Liver (tissue), 9 donors: ENCODE results near the gene BAK1. TPM values are rescaled to one million over a fixed set of nuclear protein-coding genes. Genes with fewer than 3 reads are reported as not detected.

Source experiments
- DNase-seq: peaks from one replicate; pipeline ENCODE4 v3.0.0-alpha.2; 2017; ENCODE audit warnings: low spot score
- H3K27ac ChIP-seq, 2 donors: one replicate each; pipeline ENCODE4 v1.7.0; 2013; ENCODE audit warnings: inconsistent platforms in 2 of 2, low read length in 2 of 2, control low read depth in 1 of 2, low read depth in 1 of 2, mild to moderate bottlenecking in 1 of 2
- H3K27me3 ChIP-seq, 4 donors: one replicate each; pipeline versions ENCODE4 v1.6.1 to v1.7.0; 2013; ENCODE audit warnings: low read length in 3 of 4, inconsistent platforms in 1 of 4, mild to moderate bottlenecking in 1 of 4, moderate library complexity in 1 of 4; ENCODE audit not compliant: control insufficient read depth in 4 of 4, insufficient read depth in 4 of 4
- H3K36me3 ChIP-seq, 4 donors: one replicate each; pipeline versions ENCODE4 v1.6.1 to v1.7.0; 2013; ENCODE audit warnings: low read length in 3 of 4, mild to moderate bottlenecking in 3 of 4, low read depth in 1 of 4, moderate library complexity in 1 of 4; ENCODE audit not compliant: control insufficient read depth in 4 of 4, insufficient read depth in 3 of 4
- H3K4me1 ChIP-seq, 4 donors: one replicate each; pipeline versions ENCODE4 v1.6.1 to v1.7.0; 2013; ENCODE audit warnings: low read length in 3 of 4, mild to moderate bottlenecking in 3 of 4, moderate library complexity in 1 of 4; ENCODE audit not compliant: control insufficient read depth in 4 of 4, insufficient read depth in 4 of 4
- H3K4me3 ChIP-seq, 3 donors: one replicate each; pipeline versions ENCODE4 v1.6.1 to v1.7.0; 2013; ENCODE audit warnings: low read length in 3 of 3, control low read depth in 1 of 3, low read depth in 1 of 3, mild to moderate bottlenecking in 1 of 3
- H3K9ac ChIP-seq, 2 donors: one replicate each; pipeline ENCODE4 v1.7.0; 2013; ENCODE audit warnings: low read length in 2 of 2, mild to moderate bottlenecking in 2 of 2, moderate library complexity in 2 of 2, control low read depth in 1 of 2, low read depth in 1 of 2
- H3K9me3 ChIP-seq, 4 donors: one replicate each; pipeline versions ENCODE4 v1.6.1 to v1.7.0; 2013; ENCODE audit warnings: low read length in 3 of 4; ENCODE audit not compliant: control insufficient read depth in 4 of 4
- EGR1 ChIP-seq, 2 donors: IDR thresholded peaks; 2 replicates each; pipeline ENCODE4 v1.6.1; 2016 to 2018; ENCODE audit warnings: antibody characterized with exemption in 2 of 2, low read depth in 2 of 2
- FOXA1 ChIP-seq: IDR thresholded peaks from 2 replicates; pipeline ENCODE4 v1.6.1; 2016; ENCODE audit warnings: antibody characterized with exemption
- FOXA2 ChIP-seq: IDR thresholded peaks from 2 replicates; pipeline ENCODE4 v1.6.1; 2016; ENCODE audit warnings: antibody characterized with exemption
- HNF4A ChIP-seq, 2 donors: conservative IDR thresholded peaks; 2 replicates each; pipeline ENCODE4 v1.6.1; 2016; ENCODE audit warnings: antibody characterized with exemption in 2 of 2, mild to moderate bottlenecking in 2 of 2
- HNF4G ChIP-seq: IDR thresholded peaks from 2 replicates; pipeline ENCODE4 v1.6.1; 2016; ENCODE audit warnings: antibody characterized with exemption
- JUND ChIP-seq, 2 donors: IDR thresholded peaks; 2 replicates each; pipeline ENCODE4 v1.6.1; 2016; ENCODE audit warnings: antibody characterized with exemption in 2 of 2
- NR2F2 ChIP-seq: IDR thresholded peaks from 2 replicates; pipeline ENCODE4 v1.6.1; 2016; ENCODE audit warnings: antibody characterized with exemption
- RAD21 ChIP-seq, 2 donors: IDR thresholded peaks; 2 replicates each; pipeline ENCODE4 v1.6.1; 2016; ENCODE audit warnings: antibody characterized with exemption in 2 of 2, mild to moderate bottlenecking in 2 of 2
- RXRA ChIP-seq, 2 donors: IDR thresholded peaks; 2 replicates each; pipeline ENCODE4 v1.6.1; 2017 to 2018; ENCODE audit warnings: antibody characterized with exemption in 2 of 2, mild to moderate bottlenecking in 1 of 2
- SP1 ChIP-seq: IDR thresholded peaks from 2 replicates; pipeline ENCODE4 v1.6.1; 2018; ENCODE audit warnings: antibody characterized with exemption, mild to moderate bottlenecking
- TAF1 ChIP-seq: conservative IDR thresholded peaks from 2 replicates; pipeline ENCODE4 v1.6.1; 2016; ENCODE audit warnings: antibody characterized with exemption, mild to moderate bottlenecking
- WGBS: extraction: QIAGEN DNeasy Blood & Tissue Kit; methylation state at CpG from one replicate; pipeline ENCODE4 v1.1.7; 2013; 5-methylcytosine and 5-hydroxymethylcytosine counted together
- polyA plus RNA-seq, 2 donors: library from polyadenylated mRNA; stranded (reverse) in 1 of 2; unstranded in 1 of 2; fragments of 200-250 nt in 1 of 2; fragments of >200 nt in 1 of 2; fragmentation: Nextera tagmentation in 1 of 2; extraction: Ambion mirVana in 1 of 2; gene quantifications; one replicate each; pipeline versions ENCODE4 v1.2.1 to v1.2.3, GENCODE V29; 2013 to 2015
- total RNA-seq, 2 donors: library from RNA; depleted of rRNA; stranded (reverse); fragments of >200 nt; gene quantifications; one replicate each; pipeline ENCODE4 v1.2.3, GENCODE V29; 2014
- TF ChIP-seq, protein P1 (sequence below): IDR thresholded peaks from 2 replicates; pipeline ENCODE4 v1.6.1; 2016; ENCODE audit warnings: antibody characterized with exemption
- TF ChIP-seq, protein P2 (sequence below): IDR thresholded peaks from 2 replicates; pipeline ENCODE4 v1.6.1; 2016; ENCODE audit warnings: antibody characterized with exemption
- TF ChIP-seq, protein P3 (sequence below): IDR thresholded peaks from 2 replicates; pipeline ENCODE4 v1.6.1; 2016; ENCODE audit warnings: antibody characterized with exemption
- TF ChIP-seq, protein P4 (sequence below): IDR thresholded peaks from 2 replicates; pipeline ENCODE4 v1.6.1; 2016; ENCODE audit warnings: antibody characterized with exemption, mild to moderate bottlenecking
- donor health status: healthy.
- donor health status: healthy.
- donor health status: healthy.
- donor health status: healthy.
- donor health status: healthy.

The BAK1 gene
- total and polyA plus RNA-seq, 4 donors = 2.4 to 8.7 (median 5.3) TPM

DNA sequence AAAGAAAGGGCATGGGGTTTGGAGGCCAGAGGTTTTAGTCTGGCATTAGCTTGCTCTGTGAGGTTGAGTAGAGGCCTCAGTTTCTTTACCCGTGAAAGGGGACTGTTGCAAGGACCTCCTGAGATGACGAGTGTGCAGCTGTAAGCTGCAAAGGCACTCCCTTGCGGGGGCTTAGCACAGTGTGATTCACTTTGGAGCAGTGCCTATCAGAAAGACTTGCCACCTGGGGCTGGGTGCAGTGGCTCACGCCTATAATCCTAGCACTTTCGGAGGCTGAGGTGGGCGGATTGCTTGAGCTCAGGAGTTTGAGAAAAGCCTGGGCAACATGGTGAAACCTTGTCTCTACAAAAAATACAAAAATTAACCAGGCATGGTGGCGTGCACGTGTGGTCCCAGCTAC is 7.5 kb upstream of the BAK1 start:
- WGBS = 93% methylated on average over 8 of the region's 8 CpGs
- Histone ChIP-seq H3K36me3 (no peaks in the 10 kb centered on the region), H3K4me3 (no peak overlapping the region), H3K27me3 (no peaks in the 10 kb centered on the region), H3K4me1 (peaks cover 0 to 5% (median 2%) of the 10 kb centered on the region in 4 donors), H3K9ac (no peak overlapping the region), H3K9me3 (no peaks in the 10 kb centered on the region), H3K27ac (no peak overlapping the region)
- TF ChIP-seq TAF1 (no peak), RAD21 (IDR thresholded peaks at IDR 0.05) (no peak), HNF4A (conservative IDR thresholded peaks at IDR 0.05) (no peak), RXRA (IDR thresholded peaks at IDR 0.05) (no peak), JUND (IDR thresholded peaks at IDR 0.05) (no peak), NR2F2 (no peak), SP1 (no peak), HNF4G (no peak), FOXA2 (no peak)
- TF ChIP-seq, protein P1, sequence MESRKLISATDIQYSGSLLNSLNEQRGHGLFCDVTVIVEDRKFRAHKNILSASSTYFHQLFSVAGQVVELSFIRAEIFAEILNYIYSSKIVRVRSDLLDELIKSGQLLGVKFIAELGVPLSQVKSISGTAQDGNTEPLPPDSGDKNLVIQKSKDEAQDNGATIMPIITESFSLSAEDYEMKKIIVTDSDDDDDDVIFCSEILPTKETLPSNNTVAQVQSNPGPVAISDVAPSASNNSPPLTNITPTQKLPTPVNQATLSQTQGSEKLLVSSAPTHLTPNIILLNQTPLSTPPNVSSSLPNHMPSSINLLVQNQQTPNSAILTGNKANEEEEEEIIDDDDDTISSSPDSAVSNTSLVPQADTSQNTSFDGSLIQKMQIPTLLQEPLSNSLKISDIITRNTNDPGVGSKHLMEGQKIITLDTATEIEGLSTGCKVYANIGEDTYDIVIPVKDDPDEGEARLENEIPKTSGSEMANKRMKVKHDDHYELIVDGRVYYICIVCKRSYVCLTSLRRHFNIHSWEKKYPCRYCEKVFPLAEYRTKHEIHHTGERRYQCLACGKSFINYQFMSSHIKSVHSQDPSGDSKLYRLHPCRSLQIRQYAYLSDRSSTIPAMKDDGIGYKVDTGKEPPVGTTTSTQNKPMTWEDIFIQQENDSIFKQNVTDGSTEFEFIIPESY = no peak
- TF ChIP-seq, protein P2, sequence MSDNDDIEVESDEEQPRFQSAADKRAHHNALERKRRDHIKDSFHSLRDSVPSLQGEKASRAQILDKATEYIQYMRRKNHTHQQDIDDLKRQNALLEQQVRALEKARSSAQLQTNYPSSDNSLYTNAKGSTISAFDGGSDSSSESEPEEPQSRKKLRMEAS = no peak
- TF ChIP-seq, protein P3, sequence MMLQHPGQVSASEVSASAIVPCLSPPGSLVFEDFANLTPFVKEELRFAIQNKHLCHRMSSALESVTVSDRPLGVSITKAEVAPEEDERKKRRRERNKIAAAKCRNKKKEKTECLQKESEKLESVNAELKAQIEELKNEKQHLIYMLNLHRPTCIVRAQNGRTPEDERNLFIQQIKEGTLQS = no peak
- TF ChIP-seq, protein P4, sequence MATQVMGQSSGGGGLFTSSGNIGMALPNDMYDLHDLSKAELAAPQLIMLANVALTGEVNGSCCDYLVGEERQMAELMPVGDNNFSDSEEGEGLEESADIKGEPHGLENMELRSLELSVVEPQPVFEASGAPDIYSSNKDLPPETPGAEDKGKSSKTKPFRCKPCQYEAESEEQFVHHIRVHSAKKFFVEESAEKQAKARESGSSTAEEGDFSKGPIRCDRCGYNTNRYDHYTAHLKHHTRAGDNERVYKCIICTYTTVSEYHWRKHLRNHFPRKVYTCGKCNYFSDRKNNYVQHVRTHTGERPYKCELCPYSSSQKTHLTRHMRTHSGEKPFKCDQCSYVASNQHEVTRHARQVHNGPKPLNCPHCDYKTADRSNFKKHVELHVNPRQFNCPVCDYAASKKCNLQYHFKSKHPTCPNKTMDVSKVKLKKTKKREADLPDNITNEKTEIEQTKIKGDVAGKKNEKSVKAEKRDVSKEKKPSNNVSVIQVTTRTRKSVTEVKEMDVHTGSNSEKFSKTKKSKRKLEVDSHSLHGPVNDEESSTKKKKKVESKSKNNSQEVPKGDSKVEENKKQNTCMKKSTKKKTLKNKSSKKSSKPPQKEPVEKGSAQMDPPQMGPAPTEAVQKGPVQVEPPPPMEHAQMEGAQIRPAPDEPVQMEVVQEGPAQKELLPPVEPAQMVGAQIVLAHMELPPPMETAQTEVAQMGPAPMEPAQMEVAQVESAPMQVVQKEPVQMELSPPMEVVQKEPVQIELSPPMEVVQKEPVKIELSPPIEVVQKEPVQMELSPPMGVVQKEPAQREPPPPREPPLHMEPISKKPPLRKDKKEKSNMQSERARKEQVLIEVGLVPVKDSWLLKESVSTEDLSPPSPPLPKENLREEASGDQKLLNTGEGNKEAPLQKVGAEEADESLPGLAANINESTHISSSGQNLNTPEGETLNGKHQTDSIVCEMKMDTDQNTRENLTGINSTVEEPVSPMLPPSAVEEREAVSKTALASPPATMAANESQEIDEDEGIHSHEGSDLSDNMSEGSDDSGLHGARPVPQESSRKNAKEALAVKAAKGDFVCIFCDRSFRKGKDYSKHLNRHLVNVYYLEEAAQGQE = no peak
- DNase-seq = no peak

DNA sequence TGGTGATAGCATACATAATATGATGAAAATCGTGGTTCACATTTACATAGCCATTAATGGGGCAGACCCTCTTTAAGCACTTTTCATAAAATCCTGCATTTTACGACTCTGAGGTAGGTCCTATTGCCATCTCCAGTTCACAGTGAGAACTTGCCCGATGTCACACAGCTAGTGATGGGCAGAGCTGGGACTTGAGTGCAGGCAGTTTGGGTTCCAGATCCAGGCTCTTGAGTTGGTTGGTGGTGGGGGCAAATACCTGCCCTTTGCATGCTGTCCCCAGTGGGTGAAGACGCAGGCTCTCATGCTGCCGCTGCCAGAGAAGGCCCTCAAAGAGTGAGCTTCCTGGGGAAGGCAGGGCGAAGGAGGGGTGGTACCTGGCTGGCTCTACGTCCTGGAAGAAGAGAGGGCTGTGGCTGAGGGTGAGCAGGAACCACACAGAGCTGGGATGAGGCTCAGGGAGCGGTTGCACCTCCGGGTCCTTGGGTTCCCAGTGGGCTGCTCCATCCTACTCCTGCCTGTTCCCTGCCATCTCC is 6.1 kb upstream of the BAK1 start:
- no peaks in the 10 kb centered on the region for H3K9me3 ChIP-seq
- DNase-seq = no peak
- H3K9ac ChIP-seq = no peak overlapping the region
- TF ChIP-seq RAD21 (IDR thresholded peaks at IDR 0.05) (no peak), FOXA1 (no peak), SP1 (no peak), HNF4A (conservative IDR thresholded peaks at IDR 0.05) (no peak), EGR1 (IDR thresholded peaks at IDR 0.05; ENCODE audit: low read depth in 2 of 2) (no peak), JUND (IDR thresholded peaks at IDR 0.05) (no peak), FOXA2 (no peak)
- TF ChIP-seq, protein P3 = no peak
- TF ChIP-seq, protein P4 = no peak
- H3K36me3 ChIP-seq = no peaks in the 10 kb centered on the region
- H3K27ac ChIP-seq = no peak overlapping the region
- no peak overlapping the region for H3K4me3 ChIP-seq
- 79% methylated on average over 9 of the region's 9 CpGs for WGBS
- no peaks in the 10 kb centered on the region for H3K27me3 ChIP-seq
- peaks cover 0 to 5% (median 2%) of the 10 kb centered on the region in 4 donors for H3K4me1 ChIP-seq
